HG03457 (cell line): ENCODE data around the gene PHACTR1.

Source experiments
- ATAC-seq: cut with Tn5 transposase; IDR thresholded peaks from one replicate; pipeline ENCODE4 v1.9.1; 2021; ENCODE audit warnings: moderate number of reproducible peaks; ENCODE audit not compliant: unreplicated experiment

The PHACTR1 gene

DNA sequence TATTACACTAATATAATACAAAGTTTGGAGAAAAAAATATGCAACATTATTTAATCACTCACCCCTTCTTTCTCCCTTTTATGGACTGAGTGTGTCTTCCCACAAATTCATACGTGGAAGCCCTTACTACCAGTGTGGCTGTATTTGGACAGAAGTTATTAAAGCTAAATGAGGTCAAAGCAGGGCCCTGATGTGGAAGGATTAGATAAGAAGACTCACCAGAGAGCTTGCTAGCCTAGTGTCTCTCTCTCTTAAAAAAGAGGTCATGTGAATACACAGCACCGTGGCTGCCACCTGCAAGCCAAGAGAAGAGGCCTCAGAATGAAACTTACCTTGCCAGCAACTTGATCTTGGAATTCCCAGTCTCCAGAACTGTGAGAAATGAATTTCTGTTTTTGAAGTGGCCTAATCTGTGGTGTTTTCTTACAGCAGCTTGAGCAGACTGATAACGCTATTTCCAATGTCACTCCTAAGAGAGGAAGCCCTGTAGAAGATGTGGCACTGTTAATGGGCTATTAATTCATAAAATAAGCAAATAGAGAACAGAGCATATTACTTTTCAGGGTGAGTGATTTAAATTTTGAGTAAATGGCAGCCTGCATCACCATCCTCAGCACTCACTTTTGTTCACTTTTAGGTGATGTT lies 378.3 kb downstream of the PHACTR1 start:
- no peak for ATAC-seq

DNA sequence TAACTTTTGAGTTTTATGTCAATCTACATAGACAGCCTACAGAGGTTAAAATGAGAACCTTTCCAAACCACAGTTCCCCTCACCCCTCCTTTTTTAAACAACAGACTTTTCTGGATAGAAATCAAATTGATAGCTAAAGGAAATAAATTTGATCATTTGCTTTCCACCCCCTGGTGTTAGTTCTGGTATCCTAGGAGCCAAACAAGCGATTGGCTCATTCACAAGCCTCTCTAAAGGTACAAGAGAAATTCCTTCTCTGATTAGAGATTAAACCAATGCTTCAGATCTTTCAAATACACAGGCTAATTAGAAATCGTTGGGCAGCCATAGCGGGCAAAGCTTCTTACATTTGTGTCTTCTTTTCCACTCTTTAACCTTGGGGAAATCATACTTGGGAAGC lies 379.5 kb downstream of the PHACTR1 start:
- ATAC-seq = no peak

DNA sequence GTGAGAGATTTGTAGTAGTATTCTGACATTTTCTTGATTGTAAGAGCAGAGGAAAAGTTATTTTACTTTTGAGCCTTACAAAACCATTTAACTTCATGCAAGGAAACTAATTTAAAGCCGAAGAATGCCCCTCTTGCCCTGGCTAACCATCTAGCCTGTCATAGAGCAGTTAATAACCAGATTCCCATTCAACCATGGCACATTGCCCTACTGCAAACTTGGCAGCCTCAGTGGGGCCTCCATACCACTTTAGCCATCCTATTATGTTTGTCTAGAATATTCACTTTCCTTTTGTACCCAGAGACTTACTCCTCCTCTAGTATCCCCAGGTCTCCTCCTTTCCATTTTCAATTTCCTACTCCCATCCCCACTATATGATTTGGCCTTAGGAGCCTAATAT lies 380.9 kb downstream of the PHACTR1 start:
- no peak for ATAC-seq

DNA sequence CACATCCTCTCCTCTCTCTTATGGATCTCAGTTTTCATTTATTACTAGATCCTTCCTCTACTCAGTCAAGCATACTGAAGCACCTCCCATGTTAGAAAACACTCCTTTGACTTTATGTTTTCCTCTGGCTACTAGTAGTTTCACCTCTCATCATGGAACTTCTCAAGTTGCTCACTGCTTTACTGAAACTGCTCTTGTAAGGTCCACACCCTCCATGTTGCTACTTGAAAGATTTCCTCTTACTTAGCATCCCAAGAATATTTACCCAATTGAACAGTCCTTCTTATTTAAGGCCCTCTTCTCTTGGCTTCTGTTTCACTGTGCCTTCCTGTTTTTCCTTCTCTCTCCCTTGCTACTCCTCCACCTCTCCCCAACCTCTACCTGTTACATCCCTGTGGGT lies 381.4 kb downstream of the PHACTR1 start:
- ATAC-seq = no peak

DNA sequence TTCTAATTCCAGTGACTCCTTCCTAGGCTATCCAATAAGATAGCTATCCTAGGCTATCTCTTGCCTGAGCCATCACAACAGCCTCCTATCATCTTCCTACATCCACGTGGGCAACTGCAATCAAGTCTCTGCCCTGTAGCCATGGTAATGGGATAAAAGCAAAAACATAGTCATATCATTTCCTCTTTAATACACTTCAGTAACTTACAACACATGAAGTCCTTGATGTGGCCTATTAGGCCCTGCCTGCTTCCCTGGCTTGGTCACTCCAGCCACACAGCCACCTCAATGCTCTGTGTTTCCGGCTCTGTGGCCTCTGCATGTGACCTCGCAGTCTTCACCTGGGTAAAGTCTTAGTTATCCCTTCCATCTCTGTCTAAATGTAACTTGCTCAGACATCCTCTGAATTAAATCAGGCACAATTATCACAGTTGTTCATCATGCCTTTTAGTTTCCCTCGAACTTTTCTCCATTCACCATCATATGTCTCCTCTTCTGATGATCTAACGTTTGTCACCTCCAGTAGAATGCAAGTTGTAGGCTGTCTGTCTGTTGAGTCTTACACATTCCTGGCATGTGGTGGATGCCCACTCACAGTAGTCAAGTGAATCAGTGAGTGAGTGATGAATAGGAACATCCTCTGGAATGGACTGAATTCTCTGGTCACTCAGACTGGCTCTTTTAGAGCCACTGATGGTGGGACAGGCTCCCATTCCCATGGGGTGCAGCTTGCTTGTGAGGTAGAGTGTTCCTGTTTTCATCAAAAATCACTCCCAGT lies 382.4 kb downstream of the PHACTR1 start:
- no peak for ATAC-seq

DNA sequence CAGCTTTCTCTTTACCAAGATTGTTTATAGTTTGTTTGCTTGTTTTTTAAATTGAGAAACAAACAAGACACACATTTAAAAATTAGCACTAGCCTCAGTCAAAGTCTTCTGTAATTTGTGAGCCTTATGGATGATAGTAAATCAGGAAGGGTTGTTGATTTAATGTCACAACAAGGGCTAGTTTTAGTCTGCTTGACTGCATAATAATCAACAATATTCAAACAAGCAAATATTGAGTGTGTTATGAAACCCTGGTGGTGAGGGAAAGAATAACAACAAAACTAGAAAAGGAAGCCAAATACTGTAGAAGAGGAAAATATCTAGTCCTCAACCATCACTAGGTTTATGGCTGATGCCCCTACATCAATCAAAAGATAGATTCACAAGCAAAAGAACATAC lies 383.2 kb downstream of the PHACTR1 start:
- ATAC-seq = no peak

DNA sequence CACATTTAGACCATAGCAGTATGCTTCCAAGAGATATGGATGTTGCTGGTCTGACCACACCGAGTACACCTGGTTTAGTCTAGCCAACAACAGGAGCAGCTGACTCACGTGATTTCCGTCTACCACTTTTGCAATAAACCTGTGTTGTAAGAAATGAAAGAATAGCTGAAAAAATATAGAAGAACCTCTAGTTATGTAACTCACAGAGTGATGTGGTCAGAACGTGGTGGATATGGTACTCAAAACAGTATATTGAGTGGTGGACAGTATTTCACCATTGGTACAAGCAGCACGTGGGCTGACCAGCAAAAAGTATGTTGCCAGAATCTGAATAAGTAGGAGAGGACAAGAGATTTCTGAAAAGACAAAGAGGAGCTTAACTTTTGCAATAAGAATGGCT lies 384.8 kb downstream of the PHACTR1 start:
- no peak for ATAC-seq

DNA sequence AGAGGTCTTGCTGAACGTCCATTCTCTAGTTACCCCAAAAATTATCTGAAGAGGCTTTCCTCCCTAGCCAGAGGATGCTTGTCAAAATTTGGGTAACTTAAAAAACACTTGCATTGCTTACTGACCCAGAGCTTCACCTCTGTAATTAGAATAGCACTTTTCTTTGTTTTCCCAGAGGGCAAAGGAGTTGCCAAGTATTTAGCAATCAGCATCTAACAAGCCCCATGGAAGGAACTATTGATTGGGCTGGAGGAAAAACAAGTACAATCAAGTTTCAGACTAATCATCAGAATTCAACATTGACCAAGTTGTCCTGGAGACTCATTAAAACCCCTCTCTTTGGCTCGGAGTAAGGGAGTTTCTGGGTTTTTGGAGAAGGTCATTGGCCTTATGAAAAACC lies 385.4 kb downstream of the PHACTR1 start:
- no peak for ATAC-seq

DNA sequence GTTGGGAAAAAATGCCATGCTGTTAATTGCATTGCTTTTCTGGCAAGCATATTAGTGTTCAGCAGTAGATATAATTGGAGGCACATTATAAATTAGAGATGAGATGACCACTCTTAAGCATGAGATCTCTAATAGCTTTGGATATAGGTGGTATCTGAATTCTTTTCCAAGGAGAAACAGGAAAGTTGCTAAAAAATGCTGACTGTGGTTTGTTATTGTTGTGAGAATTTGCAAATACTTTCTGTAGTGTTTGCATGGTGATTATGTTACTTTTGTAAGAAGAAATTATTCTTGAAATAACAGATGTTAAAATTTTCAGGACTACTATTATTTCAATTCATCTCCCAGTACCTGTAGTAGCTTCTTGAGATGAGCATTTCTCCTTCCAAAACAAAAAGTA lies 386.6 kb downstream of the PHACTR1 start:
- ATAC-seq = no peak

DNA sequence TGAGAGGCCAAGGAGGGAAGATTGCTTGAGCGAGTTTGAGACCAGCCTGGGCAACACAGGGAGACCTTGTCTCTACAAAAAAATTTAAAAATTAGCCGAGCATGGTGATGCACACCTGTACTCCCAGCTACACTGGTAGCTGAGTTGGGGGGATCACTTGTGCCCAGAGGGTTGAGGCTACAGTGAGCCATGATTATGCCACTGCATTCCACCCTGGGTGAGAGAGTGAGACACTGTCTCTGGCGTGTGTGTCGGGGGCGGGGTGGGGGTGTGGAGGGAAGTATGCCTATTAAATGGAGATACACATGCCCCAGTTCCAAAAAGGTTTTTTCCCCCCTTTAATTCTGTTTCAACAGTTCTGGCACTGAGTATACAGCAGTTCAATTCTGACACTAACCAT lies 388.6 kb downstream of the PHACTR1 start:
- ATAC-seq = no peak

DNA sequence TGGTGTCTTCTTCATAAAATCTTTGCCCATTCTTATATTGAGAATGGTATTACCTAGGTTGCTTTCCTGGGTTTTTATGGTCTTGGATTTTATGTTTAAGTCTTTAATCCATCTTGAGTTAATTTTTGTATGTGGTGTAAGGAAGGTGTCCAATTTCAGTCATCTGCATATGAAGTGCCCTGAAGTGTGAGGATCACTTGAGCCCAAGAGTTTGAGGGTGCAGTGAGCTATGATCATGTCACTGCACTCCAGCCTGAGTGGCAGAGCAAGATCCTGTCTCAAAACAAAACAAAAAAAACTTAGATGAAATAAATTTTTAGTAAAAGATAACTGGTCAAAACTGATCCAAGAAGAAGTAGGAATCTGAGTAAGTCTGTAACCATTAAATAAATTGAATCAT lies 396.4 kb downstream of the PHACTR1 start:
- ATAC-seq = no peak

DNA sequence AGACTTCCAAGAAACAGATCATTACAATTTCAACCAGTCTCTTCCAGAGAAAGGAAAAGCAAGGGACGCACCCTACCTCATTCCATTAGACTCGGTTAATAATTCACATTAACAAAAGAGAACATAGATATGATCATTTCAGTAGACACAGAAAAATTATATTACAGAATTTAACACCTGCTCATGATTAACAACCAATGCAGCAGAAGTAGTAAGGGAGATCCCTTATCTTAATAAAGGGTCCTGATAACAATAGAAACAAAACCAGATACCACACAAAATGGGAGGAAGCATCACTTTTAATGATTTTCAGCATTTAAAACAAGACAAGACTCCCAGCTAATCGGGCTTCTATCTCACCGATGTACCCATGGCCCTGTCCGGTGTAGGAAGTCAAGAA lies 396.8 kb downstream of the PHACTR1 start:
- ATAC-seq = no peak

DNA sequence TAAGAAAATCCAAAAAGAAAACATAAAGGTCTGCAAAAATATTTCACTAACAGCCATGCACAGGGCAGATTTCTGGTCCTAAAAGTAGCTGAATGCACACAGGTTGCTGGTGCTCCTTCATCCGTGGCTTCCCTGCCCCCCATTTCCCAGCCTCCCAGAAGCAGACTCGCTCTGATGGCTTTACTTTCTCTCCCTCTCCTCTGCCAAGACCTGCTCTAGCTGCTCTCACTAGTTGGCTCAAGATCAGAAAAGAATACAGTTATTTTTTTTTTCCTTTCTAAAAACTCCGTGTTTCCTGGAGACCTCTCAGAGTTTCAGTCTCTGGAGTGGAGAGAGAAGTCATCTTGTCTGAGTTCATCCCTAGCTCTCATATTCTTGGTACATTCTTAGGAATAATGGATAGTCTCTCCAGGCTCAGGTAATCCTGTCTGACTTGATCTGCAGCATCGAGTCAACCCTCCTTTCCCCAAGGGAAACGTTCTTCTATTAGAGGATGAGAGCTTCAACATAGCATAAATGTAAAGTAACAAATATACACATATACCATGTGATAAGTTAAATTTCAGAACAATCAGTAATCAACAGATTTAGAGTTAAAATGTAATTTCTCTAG lies 397.5 kb downstream of the PHACTR1 start:
- ATAC-seq = no peak

DNA sequence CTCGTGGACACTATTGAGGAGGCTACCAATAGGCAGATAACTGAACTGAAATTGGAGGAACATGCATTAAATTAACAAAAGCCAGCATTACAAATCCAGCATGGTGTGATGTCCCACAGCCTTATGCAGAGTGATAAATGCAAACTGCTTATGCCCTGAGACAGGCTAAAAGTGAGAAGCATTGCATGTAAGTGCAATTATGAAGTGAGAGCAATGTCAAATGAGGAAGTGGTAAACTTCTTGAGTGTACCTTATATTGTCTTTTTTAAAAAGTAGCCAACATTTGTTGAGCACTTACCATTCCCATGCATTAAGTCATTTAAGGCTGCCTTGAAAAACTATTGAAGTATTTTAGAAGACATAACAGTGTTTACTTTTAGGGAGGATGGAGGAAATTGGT lies 399.6 kb downstream of the PHACTR1 start:
- no peak for ATAC-seq

DNA sequence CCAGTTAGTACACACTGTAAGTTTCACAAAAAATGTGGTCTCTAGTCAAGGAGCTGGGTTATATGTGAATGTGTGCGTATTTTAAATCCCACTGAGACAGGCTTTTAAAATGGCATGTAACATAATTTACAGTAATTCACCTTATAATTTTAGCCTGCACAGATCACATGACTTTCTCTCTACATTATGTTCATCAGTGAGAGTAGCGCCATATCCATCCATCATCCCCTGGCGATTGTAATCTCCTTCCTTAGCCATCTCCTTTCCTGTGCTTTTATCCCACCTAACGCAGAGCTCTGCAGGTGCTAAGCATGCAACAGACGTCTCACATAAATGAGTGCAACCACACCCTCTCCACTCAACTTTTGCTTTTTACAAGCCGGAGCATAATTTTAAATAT lies 401.0 kb downstream of the PHACTR1 start:
- ATAC-seq = no peak

DNA sequence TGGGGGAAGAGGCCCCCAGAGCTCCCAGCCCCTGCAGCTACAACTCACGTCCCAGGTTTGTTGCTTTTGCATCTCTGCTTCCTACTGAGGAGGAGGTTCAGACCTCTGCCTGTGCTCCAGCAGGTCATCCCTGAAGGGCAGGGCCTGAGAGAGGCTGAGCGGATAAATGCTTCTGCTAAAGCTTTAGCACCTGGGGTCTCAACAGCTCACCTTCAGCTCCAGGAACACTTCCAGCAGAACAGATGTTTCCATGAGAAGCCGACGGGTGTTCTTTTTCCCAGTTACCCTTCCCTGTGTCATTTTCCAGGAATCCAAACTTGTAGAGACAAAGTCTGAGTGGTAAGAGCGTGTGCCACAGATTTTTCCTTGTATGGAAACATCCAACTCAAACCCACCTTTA lies 403.0 kb downstream of the PHACTR1 start:
- no peak for ATAC-seq

DNA sequence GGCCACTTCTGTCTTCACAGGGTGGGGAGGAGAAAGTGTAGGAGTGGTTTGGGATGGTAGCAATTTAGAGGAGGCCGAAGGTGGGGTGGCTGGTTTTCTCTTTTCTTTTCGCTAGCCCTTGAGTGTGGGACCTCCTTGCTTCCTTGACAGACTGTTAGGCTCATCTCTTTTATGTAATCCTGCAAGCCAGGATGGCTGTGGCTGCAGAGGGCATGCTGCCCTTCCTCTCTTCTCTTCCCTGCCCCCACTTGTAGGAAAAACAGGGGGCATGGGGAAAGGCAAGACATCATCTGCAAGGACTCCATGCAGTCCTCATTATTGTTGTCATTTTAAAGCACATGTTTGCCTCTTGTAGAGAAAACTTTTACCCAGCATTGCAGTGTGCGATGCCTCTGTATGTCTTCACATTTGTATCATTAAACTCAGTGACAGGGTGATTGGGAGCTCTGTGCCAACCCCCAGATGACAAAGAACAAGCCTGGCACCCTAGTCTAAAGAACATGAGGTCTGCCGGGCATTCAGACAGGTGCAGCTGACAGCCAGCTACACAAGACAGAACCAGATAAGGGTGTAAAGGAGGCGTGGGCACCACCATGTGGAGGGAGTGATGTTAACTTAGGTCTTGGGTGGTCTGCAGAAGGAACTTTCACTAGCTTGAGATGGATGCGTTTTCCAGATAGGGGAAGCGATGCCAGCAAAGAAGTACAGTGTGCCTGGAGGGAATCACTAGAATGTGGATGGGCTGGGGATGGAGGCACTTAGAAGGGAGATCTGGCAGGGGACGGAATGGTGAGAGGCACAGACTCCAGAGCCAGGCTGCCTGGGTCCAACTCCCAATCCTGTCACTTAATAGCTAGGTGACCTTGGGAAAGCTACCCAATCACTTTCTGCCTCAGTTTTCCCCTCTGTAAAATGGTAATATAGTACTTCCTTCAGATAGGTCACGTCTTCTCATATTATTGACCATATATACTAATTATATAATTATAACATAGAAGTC lies 404.2 kb downstream of the PHACTR1 start:
- no peak for ATAC-seq

DNA sequence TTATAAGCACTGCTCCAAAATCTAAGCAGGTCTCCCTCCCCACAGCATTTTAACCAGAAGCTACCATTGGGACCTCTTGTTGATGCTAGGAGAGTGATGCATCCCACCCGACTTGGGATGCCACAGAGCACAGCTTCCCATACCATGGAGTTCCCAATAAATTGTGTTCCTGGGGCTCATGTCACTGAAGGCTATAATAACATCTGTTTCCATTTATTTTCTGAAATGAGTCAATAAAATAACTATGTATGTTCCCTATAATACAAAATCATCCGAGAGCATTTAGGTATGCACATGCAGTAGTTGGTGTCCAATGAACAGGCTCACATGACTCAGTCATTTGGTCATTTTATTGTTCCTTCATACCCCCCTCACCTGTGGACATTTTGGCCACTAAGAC lies 407.6 kb downstream of the PHACTR1 start:
- ATAC-seq = no peak

DNA sequence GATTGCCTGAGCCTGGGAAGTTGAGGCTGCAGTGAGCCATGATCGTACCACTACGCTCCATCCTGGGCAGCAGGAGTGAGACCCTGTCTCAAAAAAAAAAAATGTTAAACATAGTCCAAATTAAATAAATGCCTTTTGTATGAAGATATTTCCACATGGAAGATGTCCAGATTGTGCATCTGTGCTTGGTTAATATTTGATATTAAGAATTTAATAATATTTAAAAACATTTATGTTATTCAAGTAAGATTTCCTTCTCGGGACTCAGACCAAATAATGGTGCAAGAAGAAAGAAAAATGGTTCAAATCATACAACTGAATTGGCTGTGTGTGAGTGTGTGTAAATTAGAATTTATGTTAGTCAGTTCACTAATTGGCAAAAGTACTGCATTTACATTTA lies 409.3 kb downstream of the PHACTR1 start:
- ATAC-seq = no peak

DNA sequence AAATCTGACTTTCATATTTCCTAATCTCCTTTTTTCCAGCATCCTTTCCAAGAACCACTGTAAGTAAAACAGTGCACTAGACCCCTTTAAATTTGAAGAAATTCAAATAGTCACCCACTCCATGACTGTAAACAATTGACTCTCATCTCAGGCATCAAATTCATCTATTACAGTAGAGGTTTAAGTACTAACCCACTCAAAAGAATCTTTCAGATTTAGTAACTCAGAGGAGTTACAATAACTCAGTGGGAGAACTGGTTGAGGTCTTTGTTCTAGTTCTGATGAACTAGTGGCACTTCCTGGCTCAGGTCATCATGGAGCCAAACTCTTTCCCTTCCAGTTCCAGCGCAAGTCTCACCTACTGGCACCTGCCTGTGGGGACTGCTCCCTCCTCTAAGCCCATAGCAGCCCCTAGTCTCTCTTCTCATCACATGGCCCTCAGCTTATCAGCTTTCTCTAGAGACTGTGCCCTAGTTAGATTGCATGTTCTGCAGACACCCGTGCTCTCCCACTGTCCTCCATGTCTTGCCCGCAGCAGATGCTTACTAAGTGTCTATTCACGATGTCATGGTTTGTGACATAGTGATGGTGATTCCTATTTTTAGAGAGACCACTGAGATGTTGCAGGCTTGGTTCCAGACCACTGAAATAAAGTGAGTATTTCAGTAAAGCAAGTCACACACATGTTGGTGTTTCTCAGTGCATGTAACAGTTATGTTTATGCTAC lies 415.5 kb downstream of the PHACTR1 start:
- ATAC-seq = no peak
